HG03108 (cell line): Measurements from ENCODE around the gene WARS2.
"Not testable (repeated sequence)": the region's sequence is repeated elsewhere in the genome, so short reads cannot be mapped to it uniquely, and the experiment has no call there.

Experiments used
- ATAC-seq: cut with Tn5 transposase; IDR thresholded peaks from one replicate; pipeline ENCODE4 v1.9.1; 2021; ENCODE audit warnings: moderate library complexity; ENCODE audit not compliant: unreplicated experiment

The WARS2 gene

GRCh38 chr1:119141020-119141424 lies 569 bp upstream of the WARS2 start:
- ATAC-seq, result no peak

GRCh38 chr1:119139857-119140176 lies 636 bp downstream of the WARS2 start:
- peak; percentile 18 for ATAC-seq

GRCh38 chr1:119139403-119139802 lies 1.1 kb downstream of the WARS2 start:
- ATAC-seq, result no peak

- no peak for ATAC-seq
These were observed 4.1 kb downstream of the WARS2 start for GRCh38 chr1:119136401-119136800.

GRCh38 chr1:119133987-119134386 lies 6.5 kb downstream of the WARS2 start:
- no peak for ATAC-seq

DNA sequence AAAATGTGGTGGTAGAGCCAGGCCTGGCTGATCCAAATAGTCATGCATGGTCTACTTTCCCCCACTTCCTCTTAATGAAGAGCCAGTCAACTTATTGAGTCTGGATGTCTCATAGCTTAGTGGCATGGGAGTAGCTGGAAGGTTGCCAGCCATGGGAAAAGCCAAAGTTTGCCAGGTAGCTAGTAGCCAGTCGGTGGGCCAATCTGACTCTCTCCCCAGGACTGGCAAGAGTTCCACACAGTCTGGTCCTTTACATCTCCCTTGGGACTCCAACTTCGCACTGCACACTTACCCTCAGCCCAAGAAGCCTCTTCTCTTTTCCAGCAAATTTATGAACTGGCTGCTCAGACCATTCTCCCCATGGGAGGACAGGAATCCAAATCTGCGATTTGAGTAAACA lies 8.3 kb downstream of the WARS2 start:
- no peak for ATAC-seq

DNA sequence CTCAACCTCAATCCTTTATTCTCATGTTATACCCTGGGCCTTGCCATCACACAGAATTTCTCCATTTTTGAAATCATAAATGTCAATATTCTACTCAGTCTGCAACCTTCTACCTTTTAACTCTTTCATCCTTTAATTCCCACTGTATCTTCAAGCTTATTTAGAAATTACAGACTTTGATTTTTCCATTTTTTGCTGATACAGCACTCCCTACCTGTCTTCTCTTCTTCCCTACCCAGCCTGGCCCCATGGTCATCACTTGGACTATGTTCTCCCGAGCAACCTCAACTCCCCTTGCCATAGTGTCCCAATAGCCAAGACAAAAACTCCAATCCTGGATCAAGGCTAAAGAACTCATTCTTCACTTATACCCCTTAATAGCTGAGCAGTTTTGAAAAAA lies 14.6 kb downstream of the WARS2 start:
- no peak for ATAC-seq

DNA sequence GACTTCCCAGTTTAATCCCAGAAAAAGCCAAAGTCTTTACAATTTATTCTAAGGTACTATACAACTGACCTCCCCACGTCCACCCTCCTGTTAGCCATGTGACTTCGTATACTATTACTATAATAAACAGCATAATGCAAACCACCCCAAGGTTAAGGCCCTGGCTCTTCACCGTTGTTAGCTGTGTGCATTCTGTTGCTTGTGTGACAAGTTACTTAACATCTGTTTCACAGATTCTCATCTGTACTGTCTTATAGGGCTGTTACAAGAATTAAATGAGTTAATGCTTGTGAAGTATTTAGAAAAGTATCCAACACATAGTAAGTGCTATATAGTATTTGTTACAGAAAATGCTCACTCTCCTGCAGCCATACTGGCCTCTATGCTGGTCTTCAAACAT lies 15.7 kb downstream of the WARS2 start:
- ATAC-seq, result no peak

DNA sequence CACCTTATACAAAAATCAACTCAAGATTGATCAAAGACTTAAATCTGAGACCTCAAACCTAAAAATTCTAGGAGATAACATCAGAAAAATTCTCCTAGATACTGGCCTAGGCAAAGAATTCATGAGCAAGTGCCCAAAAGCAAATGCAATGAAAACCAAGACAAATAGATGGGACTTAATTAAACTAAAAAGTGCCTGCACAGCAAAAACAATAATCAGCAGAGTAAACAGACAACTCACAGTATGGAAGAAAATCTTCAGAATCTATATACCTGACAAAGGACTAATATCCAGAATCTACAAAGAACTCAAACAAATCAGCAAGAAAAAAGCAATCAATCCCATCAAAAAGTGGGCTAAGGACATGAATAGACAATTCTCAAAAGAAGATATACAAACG lies 18.6 kb downstream of the WARS2 start:
- ATAC-seq, result not testable (repeated sequence)

GRCh38 chr1:119116725-119117124 lies 23.7 kb downstream of the WARS2 start:
- ATAC-seq, result no peak

GRCh38 chr1:119115736-119116135 lies 24.7 kb downstream of the WARS2 start:
- no peak for ATAC-seq

GRCh38 chr1:119115311-119115710 lies 25.1 kb downstream of the WARS2 start:
- no peak for ATAC-seq

- no peak for ATAC-seq
These were observed 25.7 kb downstream of the WARS2 start for GRCh38 chr1:119114786-119115185.

DNA sequence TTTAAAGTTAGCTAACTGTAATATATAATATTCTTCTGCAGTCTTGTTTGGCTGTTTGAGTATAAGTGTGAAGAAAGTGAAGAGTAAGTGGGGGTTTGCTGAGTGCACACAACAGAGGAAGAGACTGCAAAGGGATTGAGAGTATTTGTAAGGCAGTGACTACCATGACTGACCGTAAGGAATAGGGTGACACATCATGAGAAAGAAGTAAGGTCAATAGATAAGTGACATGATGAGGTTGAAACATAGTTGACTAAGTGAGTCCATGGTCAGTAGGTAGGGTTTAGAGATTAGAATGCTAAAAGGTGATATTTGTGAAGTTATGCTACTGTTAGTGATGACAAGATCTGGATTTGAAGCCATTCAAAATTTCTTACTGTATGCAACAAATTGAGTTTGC lies 27.7 kb downstream of the WARS2 start:
- ATAC-seq, result no peak

DNA sequence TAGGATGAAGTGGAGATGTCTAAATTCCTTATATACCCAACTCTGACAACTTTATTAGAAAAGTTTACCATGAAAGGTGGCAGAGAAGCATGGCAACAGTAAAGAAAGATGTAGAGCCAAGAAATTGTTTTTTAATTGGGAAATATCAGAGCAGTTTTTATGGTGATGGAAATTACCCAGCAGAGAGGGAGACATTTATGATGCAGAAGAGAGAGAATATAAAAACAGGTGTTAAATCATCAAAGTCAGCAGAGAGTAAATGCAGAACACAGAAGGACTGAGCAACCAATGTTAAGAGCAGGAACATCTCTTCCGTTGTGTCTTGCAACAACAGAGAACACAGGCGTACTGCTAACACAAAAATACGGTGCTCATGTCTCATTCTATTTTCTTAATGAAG lies 28.2 kb downstream of the WARS2 start:
- ATAC-seq, result no peak

DNA sequence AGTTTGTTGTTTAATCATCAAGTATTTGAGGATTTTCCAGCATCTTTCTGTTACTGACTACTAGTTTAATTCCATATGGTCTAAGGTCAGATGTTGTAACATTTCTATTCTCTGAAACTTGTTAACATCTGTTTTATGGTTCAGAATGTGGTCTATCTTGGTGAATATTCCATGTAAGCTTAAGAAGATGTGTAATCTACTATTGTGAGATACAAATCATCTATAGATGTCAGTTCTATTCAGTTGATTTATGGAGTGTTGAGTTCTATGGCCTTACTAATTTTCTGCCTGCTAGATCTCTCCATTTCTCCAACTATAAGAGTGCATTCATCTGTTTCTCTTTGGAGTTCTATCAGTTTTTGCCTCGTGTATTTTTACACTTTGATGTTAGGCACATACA lies 31.5 kb downstream of the WARS2 start:
- ATAC-seq, result no peak

- no peak for ATAC-seq
These were observed 36.7 kb downstream of the WARS2 start for GRCh38 chr1:119103764-119104163.

DNA sequence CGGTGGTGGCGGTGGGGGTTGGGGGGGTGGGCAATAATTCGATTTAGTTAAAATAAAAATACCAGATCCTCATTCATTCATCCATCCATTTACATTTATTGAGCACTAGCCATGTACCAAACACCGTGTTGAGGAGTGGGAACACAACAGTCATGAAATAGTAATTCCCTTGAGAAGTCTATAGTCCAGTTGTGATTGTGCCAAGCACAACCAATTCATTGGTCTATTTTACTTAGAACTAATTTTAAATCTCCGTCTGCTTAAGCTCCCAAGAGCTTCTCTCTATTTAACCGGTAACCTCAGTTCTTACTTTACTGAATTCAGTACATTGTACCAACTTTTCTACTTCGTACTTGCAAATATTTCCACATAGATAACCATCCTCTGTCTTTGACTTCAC lies 38.4 kb downstream of the WARS2 start:
- no peak for ATAC-seq

- ATAC-seq, result no peak
These were observed 38.9 kb downstream of the WARS2 start for GRCh38 chr1:119101563-119101962.

- ATAC-seq, result no peak
These were observed 40.7 kb downstream of the WARS2 start for GRCh38 chr1:119099775-119100174.

DNA sequence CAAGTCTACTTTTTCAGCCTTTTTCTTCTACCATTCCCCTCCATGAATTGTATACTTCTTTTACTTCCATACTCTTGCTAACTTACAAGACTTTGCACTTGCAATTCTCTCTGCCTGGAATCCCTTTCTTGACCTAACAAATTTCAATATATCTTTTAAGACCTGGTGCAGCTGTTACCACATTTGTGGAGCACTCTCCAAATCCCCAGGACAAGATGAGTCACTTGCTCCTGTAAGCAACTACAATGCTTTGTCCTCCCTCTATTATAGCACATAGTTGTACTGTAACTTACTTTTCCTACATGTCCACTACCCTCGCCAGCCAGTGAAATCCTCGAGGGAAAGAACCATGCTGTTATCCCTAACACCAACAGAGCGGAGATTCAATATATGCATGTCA lies 43.1 kb downstream of the WARS2 start:
- ATAC-seq, result no peak

DNA sequence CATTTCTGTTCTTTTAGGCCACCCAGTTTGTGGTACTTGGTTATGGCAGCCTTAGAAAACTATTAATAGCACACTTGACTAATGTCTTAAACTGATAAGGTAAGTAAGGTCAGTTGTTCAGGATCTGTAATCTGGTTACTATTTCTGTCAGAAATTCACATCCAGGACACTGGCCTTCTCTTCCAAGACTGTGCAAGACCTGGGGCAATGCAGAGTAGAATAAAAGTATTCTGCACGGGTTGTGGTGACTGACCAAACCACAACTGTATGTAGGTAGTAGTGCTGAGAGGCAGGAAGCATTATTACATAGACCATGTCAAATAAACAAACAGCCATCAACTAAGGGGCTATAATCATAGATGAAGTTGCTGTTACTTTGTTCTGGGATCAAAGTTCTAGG lies 46.7 kb downstream of the WARS2 start:
- no peak for ATAC-seq

GRCh38 chr1:119091618-119092017 lies 48.8 kb downstream of the WARS2 start:
- no peak for ATAC-seq

GRCh38 chr1:119090250-119090649 lies 50.2 kb downstream of the WARS2 start:
- ATAC-seq, result no peak
